ENCODE measurements around the gene TRIM65.
"Not testable (repeated sequence)": the region's sequence is repeated elsewhere in the genome, so short reads cannot be mapped to it uniquely, and the experiment has no call there.

Gene TRIM65

DNA sequence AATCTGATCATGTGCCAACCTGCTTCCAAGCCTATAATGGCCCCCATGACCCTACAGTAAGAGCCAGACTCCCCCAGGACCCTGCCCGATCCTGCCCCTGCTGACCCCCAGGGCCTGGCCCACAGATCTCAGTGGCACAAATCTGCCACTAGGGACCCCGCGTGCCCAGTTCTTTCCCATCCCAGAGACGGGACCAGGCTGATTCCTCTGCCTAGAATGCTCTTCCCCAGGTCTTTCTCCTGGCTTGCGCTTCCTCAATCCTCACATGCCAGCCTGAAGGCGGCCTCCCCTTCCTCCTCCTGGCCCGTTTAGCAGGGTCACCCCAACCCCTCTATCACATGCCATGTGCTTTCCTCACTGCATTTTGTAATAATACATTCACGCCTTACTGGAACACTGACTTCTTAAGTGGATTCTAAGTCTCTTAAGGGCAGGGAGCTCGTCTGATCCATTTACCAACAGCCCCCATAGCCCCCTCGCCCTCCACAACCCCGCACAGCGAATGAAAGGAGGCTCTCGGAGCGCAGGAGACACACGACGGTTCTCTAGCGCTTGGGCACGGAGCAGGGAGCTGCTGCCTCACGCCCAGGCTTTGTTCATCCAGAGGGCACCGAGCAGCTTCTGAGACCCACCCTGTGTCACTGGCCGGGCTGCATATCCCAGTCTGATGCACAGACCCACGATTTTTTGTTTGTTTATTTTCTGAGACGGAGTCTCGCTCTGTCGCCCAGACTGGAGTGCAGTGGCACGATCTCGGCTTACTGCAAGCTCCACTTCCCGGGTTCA, 1.2 kb downstream of the TRIM65 start:
- DNase-seq = peak; percentile 56

DNA sequence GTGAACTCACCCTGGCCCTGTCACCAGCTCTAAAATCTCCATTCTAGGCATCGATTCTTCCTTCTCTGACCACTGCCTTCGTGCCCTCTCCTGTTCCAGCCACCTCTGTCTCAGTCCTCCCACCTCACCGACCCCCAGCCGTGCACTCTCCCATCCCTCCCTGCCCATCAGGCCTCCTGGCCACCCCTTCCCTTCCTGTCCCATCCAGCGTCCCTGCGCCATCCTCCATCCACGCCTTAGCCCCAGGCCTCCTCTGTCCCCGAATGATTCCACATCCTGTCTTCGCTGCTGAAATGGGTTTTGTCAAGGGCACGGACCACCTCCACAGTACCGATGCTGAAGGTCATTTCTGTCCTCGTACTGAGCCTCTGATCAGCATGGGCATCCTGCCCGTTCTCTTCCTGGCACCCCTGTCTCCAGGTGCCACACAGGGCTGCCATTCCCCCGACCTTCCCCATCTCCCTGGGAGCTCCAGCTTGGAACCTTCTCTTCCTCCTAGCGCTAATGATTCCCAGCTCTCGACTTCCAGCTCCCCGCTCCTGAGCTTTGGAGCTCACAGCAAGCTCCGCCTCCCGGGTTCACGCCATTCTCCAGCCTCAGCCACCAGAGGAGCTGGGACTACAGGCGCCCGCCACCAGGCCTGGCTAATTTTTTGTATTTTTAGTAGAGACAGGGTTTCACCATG, 2.6 kb downstream of the TRIM65 start:
- no peak for DNase-seq

DNA sequence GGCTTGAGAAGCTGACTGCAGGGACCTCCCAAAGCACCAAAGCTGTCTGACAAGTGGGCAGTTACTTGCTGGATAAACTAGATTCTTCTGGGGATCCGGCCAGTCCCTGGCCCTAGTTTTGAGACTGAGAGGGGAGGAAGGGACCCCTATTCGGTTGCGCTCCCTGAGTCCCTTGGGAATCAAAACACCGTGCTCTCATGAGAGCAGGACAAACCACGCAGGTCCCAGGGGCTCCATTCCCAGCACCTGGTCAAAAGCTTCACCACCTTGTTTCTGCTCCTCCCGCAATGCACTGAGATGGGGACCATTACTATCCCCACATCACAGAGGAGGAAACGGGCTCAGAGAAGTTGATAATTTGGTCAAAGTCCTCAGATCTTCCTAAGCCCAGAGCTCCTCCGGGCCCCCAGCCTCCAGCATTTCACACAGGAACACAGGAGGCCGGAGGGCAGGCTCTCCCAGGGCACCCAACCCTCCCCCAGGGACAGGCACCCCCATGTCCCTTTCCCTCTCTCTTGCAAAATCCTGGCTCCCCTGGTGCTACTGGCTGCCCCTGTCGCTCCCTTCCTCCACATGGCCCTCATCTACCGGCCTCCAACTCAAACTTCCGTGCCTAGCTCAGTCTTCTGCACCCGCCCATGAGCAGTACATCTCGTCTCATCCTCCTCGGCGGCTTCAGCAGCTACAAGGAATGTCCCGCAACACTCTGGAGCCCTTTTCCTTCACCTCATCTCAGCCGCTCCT, 3.3 kb downstream of the TRIM65 start:
- no peak for DNase-seq

DNA sequence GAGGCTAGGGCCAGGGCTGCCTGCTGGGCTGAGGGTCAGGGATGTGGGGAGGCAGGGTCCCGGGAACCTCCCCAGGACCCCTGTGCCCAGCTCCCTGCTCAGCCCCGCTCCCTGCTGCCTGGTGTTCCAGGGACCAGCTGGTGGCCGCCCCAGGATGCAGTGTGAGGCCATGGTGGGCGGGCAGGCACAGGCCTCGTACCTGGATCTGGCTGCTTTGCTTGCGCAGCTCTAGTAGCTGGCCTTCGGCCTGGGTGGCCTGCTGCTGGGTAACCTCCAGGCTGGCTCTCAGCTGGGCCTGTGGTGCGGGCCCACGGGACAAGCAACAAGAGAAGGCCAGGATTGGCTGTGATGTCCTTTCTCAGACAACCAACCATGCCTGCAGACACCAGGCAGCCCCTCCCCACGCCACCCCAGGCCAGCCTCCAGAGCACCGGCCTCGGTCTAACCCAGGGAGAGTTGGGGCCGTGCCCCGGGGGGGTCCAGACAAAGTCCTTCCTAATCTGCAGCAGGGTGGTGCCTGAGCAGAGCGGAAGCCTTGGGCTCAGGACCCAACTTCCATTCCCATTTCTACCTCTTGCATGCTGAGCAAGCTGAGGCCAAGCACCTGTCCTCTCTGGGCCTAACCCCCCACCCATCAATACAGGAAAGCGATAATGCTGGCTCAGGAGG, 4.1 kb downstream of the TRIM65 start:
- no peak for DNase-seq

DNA sequence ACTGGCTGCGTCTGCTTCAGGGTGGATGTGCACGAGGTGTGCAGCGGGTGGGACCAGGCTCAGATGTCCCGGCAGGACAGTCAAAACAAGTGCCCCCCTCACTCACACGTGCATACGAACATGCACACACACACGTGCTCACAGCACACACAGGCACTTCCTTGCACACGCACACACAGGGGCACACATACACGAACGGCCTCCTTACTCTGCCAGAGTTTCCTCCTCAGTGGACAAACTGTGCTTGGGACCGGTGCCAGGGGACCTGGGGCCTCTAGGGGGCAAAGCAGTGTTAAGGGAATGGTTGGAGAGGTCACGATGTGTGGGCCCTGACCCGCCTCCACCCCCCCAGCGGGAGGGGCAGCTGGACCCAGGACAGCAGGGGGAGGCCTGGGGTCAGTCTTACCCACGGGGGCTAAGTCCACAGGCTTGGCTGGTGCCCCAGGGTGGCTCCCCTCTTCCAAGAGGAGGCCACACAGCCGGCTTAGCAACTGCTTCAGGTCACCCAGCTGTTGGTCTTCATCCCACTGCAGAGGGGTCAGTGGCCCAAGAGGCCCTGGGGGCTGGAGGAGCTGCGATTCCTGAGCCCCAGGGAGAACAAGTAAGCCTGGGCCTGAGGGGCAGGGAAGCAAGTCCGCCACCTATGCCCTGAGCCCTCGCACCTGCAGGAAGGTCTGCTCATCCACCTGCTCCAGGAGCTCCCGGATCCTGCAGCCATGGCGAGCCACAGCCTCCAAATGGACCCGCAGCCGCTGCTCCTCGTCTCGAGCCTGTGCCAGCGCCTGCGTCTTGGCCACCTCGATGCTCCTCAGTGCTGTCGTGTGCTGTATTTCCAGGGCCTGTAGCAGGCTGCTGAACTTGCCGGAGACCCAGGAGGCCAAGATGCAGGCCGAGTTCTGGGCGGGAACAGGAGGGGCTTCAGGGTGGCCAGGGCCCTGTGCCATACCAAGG, 4.9 kb downstream of the TRIM65 start:
- DNase-seq = no peak

DNA sequence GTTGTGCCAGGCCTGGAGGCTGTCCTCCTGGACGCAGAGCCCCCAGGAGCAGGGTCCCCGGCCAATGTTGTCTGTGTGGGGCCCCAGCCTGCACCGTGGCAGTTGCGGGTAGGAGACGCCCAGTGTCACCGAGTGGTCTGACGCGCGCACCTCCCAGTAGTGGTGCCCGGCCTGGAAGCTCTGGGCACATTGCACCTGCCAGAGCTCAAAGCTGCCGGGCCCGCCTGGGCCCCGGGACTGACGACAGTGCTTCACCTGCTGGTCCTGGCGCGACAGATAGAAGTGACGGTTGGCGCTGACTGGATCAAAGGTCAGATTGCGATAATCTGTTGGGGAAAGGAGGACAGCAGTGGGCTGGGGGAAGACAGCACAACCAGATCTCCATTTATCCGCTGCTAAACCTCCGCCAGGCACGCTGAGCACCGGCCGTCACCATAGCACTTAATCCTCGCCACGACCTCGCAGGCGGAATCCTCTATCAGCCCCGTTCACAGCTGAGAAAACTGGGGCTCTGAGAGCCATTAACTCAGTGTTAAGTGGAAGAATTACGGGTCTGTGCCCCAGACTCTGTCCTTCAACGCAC, 5.6 kb downstream of the TRIM65 start:
- DNase-seq = no peak

DNA sequence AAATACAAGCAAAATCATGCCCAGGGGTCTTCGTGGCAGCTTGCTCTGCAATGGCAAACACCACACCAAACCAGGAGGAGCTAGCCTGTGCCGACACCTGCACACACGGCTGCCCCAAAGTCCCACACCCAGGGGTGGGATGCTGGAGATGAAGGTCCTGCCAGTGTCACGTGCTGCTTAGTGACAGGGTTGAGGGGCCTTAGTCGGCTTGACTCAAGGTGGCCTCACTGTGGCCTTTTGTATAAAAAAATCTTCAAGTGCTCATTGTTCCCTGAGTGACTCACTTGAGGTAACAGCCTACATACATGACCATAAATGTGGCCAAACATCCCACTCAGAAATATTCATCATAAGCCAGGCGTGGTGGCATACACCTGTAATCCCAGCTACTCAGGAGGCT, 7.3 kb downstream of the TRIM65 start:
- DNase-seq = no peak

DNA sequence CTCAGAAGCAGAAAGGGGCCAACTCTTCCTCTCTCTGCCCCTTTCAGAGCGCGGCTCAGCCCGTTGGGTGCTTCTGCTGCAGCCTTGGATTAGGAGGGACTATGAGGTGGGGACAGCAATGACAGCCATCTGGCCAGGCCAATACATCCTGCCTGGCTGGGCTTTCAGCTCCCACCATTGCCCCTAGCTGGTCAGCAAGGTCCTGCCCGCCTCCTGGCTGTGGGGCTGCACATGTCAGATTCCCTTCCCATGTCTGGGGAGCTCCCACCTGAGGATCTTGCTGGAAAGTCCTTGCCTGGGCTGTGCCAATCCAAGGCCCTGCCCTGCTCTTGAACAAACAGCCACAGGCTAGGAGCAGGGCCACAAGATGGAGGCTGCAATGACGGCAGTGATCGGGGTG, 8.3 kb downstream of the TRIM65 start:
- no peak for DNase-seq

DNA sequence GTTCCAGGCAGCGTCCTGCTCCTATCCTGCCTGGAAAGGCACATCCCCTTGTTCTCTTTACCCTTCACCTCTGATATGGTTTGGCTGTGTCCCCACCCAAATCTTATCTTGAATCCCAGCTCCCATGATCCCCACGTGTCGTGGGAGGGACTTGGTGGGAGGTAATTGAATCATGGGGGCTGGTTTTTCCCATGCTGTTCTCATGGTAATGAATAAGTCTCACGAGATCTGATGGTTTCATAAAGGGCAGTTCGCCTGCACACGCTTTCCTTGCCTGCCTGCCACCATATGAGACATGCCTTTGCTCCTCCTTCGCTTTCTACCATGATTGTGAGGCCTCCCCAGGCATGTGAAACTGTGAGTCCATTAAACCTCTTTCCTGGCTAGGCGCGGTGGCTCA, 10.9 kb downstream of the TRIM65 start:
- DNase-seq = not testable (repeated sequence)

DNA sequence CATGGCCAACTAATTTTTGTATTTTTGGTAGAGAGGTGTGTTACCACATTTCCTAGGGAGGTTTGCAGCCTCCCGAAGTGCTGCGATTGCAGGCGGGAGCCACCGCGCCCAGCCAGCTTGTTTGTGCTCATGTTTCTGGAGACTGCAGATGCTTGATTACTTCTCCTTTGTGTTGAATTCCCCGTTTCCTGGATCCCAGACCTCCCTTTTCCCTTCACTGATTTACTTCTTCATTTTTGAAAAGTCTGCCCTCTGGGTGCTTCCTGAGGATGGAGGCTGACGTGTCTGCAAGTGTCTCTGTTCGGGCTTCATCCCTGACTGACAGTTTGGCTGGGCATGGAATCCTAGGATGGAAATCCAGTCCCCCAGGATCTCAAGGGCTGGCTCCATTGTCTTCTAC, 11.3 kb downstream of the TRIM65 start:
- no peak for DNase-seq

DNA sequence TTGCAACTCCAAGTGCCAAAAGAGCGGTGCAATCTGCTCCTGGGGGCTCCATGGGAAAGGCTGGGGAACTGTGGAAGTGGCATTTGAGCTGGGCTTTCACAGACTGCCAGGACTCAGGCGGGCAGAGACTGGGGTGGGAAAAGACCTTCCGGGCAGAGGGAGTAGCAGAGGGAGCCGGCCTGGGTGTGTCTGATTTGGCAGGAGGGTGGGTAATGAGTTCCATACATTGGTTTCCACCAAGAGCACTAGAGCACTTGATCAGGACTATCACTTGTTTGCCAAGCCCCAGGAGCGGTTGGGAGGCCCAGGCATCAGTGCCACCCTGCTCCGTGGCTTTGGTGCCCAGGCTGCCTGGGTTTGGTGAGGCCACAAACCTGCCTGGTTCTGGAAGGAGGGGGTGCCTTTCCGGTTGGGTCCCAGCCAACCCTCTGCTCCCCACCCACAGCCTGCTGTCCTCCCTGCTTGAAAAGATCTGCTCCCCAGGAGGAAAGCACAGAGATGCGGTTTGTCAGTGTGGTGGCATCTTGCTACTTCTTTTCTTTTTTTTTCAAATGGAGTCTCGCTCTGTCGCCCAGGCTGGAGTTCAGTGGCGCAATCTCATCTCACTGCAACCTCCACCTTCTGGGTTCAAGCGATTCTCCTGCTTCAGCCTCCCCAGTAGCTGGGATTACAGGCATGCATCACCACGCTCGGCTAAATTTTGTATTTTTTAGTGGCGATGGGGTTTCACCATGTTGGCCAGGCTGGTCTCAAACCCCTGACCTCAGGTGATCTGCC, 14.9 kb downstream of the TRIM65 start:
- no peak for DNase-seq

DNA sequence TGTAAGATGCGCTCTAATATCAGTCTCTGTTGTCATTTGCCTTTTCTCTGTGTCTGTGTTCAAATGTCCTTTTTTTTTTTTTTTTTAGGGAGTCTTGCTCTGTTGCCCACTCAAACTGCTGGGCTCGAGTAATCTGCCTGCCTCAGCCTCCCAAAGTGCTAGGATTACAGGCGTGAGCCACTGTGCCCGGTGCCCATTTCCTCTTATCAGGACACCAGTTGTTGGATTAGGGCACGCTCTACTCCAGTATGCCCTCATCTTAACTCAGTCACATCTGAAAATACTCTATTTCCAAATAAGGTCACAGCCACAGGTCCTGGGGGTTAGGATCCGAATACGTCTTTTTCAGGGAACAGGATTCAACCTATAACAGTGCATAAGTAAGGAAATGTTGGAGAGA, 16.5 kb downstream of the TRIM65 start:
- no peak for DNase-seq

DNA sequence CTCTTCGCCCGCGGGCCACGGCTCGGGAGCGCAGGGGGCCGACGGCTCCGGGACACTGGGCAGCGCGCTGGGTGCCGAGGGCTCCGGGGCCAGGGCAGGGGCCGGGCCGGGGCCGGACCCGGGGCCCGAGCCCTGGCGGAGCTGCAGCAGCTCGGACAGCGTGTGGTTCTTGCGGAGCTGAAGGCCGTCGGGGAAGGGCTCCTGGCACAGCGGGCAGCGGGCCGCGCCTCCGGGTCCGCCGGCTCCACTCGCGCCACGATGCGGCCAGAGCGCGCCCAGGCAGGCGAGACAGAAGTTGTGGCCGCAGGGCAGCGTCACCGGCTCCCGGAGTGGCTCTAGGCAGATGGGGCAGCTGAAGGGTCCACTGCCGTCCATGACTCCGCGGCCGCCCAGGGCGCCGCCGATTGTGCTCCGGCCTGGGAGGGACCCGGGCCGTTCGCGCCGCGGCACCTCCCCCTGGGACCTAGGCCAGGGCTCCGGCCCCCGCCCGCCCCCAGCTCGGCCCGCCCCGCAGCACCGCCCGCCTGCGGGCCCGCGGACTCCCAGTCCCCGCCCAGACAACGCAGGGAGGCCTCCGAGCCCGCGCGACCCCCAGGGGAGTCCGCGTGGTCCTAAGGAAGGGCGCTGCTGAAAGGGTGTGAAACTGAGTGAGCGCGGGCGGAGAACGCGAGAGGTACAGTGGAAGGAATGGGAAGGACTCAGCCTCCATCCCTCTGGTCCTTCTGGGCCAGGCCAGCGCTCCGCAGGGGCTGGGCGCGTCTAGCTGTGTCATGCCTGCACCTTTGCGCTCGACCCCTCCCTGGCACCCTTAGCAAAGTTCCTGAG, 18.4 kb downstream of the TRIM65 start, which contains the start of gene TRIM47:
Gene TRIM47 (minus strand): TSS at position 408 of the 825 bp plus-strand sequence. CDS start 33 bp downstream, at position 375.
- DNase-seq = peak; percentile 69

DNA sequence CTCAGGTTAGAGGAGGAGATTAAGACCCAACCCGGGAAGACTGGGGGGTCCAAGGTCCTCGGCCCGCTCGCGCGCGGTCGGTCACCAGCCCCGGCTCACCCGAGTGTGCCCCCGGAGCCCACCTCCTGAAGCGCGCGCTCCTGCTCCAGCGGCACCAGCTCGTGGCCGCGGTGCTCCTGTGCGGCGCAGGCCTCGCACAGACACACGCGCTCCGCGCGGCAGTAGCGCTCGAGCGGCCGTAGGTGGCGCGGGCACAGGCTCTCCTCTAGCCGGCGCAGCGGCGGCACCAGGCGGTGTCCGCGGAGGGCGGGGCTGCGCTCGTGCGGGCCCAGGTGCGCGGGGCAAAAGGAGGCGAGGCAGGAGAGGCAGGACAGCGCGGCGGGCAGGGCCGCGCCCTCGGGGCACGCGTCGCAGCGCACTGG, 19.0 kb downstream of the TRIM65 start:
- peak; percentile 75 for DNase-seq

DNA sequence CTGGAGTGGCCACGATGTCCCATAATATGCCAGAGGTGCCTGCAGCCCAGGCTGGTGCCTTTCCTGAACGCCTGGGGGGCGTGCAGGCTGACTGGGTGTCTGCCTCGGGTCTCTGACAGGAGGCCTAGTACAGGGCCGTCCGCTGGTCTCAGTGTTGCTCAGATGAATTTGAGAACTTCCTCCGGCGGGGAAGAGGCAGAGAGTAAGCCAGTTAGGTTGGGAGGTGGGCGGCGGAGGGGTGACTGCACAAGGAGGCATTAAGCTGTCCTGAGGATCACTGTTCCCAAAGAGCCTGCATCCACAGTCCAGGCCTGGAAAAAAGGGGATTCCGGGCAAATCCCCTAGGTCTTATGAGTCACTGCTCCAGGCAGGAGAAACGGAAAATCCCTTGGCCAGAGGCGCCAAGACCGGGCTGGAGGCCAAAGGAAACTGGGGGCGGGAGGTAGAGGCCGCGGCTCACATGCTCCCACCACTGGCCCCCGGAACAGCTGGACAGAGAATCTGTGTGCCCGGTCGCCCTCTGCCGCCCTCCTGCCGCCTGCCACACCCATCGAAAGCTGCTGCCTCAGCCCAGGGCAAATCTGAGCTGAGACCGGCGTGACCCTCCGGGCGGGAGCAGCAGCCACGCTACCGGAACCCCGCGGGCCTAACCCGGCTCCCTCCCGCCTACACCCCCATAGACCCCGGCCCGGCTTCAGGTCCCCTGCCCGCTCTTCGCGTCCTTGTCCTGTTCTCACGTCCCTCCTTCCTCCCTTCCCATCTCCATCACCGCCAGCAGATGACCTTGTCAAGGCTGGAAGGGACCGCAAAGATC, 19.6 kb downstream of the TRIM65 start:
- DNase-seq = peak; percentile 95

DNA sequence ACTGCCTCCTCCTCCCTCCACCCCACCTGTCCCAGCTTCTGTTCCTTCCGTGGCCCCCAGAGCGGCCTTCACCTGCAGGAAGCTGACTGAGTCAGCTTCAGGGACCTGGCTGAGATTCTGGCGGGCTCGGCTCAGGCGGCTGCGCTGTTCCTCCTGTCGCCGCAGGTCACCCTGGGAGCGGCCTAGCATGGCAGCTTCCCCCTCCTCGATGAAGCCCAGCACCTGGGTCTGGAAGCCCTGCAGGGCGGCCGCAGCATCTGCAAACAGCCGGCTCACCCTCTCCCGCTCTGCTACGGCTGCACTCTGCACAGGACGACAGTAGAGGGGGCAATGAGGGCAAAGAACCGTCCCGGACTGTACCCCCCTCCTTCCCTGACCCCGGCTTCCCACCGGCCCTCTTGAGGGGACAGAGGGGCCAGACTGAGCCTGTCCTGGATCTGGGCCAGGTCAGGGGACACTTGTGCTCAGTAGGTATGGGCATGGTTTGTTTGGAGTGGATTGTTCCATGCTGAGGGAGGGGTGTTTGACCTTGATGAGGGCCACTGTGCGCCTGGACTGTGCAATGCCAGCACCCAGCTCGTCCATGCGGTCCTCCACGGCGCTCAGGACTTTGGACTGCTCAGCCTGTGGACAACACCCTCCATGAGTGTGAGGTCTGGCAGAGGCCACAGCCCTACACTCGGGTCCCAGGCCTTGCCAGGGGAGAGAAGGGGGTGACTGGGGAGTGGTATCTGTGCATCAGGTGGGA, 20.4 kb downstream of the TRIM65 start:
- no peak for DNase-seq

DNA sequence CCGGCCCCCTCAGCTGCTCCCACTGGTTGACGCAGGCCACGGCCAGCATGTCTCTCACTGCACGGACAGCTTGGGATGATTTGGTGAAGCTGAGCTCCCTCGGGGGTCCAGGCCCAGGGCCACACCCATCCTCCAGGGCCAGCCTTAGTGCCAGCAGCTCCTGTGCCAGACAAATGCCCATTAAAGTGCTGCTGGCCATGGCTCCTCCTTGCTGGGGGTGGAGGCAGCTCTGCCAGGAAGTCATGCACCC, 20.9 kb downstream of the TRIM65 start:
- no peak for DNase-seq

All from fibroblast of skin of back (primary cell).